ENCODE results near the gene EIF3J. TPM values are rescaled to one million over a fixed set of nuclear protein-coding genes. Genes with fewer than 3 reads are reported as not detected.
A peak's percentile ranks its signal among the peaks of the same experiment; 100 is the strongest.
"Not testable (repeated sequence)": the region's sequence is repeated elsewhere in the genome, so short reads cannot be mapped to it uniquely, and the experiment has no call there.

EIF3J gene
- total and polyA plus RNA-seq, 2 experiments from 2014 or later: 33.9 to 46.4 TPM

DNA sequence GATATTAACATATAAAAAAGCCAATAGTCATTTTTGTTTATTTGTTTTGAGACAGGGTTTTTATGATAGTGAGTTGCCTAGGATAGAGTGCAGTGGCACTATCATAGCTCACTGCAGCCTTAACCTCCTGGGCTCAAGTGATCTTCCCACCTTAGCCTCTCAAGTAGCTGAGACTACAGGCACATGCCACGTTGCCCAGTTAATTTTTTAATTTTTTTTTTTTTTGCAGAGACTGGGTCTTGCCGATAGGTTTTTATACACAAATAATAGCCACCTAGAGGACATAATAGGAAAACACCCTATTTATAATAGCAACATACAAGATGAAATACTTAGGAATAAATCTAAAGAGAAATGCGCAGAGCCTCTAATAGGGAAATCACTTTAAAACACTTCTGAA is 13.3 kb downstream of the EIF3J start:
- TF ChIP-seq, protein P1, sequence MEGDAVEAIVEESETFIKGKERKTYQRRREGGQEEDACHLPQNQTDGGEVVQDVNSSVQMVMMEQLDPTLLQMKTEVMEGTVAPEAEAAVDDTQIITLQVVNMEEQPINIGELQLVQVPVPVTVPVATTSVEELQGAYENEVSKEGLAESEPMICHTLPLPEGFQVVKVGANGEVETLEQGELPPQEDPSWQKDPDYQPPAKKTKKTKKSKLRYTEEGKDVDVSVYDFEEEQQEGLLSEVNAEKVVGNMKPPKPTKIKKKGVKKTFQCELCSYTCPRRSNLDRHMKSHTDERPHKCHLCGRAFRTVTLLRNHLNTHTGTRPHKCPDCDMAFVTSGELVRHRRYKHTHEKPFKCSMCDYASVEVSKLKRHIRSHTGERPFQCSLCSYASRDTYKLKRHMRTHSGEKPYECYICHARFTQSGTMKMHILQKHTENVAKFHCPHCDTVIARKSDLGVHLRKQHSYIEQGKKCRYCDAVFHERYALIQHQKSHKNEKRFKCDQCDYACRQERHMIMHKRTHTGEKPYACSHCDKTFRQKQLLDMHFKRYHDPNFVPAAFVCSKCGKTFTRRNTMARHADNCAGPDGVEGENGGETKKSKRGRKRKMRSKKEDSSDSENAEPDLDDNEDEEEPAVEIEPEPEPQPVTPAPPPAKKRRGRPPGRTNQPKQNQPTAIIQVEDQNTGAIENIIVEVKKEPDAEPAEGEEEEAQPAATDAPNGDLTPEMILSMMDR (IDR thresholded peaks at IDR 0.05; ENCODE audit: poor library complexity): peak; percentile 37
- no peak for TF ChIP-seq EZH2 (IDR thresholded peaks at IDR 0.05; ENCODE audit: borderline replicate concordance)
- 79% methylated on average over 3 of the region's 3 CpGs for WGBS (ENCODE audit: low lambda C conversion rate, missing lambda C conversion rate)
- H3K9me3 ChIP-seq (ENCODE audit: low read depth): no peaks in the 10 kb centered on the region
- no peak for DNase-seq (ENCODE audit: low spot score)
- no peaks in the 10 kb centered on the region for H3K9me2 ChIP-seq (replicated peaks; ENCODE audit: insufficient read depth)
- no peaks in the 10 kb centered on the region for H3K4me1 ChIP-seq (ENCODE audit: insufficient read depth)
- no peak overlapping the region for H2AFZ ChIP-seq
- H3K27me3 ChIP-seq: no peaks in the 10 kb centered on the region
- no peak overlapping the region for H3K4me3 ChIP-seq
- H3K79me2 ChIP-seq: peaks cover 70% of the 10 kb centered on the region
- no peaks in the 10 kb centered on the region for H3K36me3 ChIP-seq (replicated peaks; ENCODE audit: insufficient read depth, low read depth)
- no peak overlapping the region for H3K4me2 ChIP-seq
- peaks cover 21% of the 10 kb centered on the region for H4K20me1 ChIP-seq (ENCODE audit: insufficient read depth, poor library complexity, severe bottlenecking)
- H3K27ac ChIP-seq: no peak overlapping the region

DNA sequence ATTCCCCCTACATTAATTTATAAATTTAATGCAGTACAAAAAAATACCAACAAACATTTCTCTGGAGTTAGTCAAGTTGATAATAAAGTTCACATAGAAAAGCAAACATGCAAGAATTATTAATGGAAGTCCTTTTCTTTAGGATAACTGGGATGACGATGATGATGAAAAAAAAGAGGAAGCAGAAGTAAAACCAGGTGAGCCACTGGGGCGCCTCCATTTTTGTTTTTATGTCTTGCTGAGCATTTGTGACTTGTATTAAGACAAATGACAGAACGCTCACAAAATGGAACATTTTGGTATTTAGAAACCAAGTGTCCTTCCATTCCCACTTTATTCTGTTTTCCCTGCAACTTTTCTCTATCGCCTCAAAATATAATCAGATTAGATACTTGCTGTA is 13.8 kb downstream of the EIF3J start:
- Histone ChIP-seq H3K9me2 (replicated peaks; ENCODE audit: insufficient read depth) (no peaks in the 10 kb centered on the region), H4K20me1 (ENCODE audit: insufficient read depth, poor library complexity, severe bottlenecking) (peaks cover 16% of the 10 kb centered on the region), H3K36me3 (replicated peaks; ENCODE audit: insufficient read depth, low read depth) (no peaks in the 10 kb centered on the region), H3K4me2 (no peak overlapping the region), H3K27me3 (no peaks in the 10 kb centered on the region), H3K27ac (no peak overlapping the region), H3K9me3 (ENCODE audit: low read depth) (no peaks in the 10 kb centered on the region), H3K4me3 (no peak overlapping the region), H3K79me2 (peaks cover 65% of the 10 kb centered on the region), H2AFZ (no peak overlapping the region), H3K4me1 (ENCODE audit: insufficient read depth) (no peaks in the 10 kb centered on the region)
- TF ChIP-seq EZH2 (IDR thresholded peaks at IDR 0.05; ENCODE audit: borderline replicate concordance) (no peak), EZH2phosphoT487 (IDR thresholded peaks at IDR 0.05; ENCODE audit: low read depth, severe bottlenecking, unreplicated experiment) (no peak)
- TF ChIP-seq, protein P1 (IDR thresholded peaks at IDR 0.05; ENCODE audit: poor library complexity): no peak
- no peak for DNase-seq (ENCODE audit: low spot score)
- WGBS (ENCODE audit: low lambda C conversion rate, missing lambda C conversion rate): 96% methylated on average over 4 of the region's 4 CpGs

DNA sequence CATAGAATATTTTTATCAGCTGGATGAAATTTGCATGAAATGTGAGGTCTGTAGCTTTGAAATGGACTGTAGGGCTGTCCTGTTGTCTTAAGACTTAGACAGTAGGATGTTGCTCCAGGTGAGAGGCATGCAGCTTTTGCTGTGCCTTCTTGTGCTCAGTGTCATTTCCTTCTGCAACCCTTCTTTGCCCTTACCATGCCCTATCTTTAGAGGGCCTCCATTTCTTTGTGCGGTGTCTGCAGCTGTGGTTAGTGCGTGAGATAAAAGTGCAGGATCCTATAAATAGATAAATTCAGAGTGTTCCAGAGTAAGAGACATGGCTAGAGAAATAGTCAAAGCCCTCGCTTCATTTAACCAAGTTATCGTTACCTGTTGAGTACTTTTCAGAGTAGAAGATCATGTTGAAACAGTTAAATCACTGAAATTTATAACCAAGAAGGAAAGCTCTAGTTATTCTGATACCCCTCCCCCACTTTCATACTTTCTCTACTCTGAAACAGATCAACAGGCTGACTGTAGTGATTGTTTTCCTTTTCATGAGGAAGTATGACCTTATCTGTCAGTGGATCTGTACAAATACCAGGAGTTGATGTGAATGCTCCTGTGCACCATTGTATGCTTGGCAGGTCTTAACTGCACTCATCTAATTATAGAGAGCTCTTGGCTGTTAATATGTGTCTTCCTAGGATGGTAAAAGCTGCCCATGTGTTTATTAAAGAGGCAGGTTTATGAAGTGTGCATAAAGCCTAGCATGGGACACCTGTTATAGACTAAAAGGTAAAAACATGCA is 18.2 kb downstream of the EIF3J start:
- Histone ChIP-seq H3K9me2 (replicated peaks; ENCODE audit: insufficient read depth) (no peaks in the 10 kb centered on the region), H3K79me2 (peaks cover 30% of the 10 kb centered on the region), H3K27me3 (no peaks in the 10 kb centered on the region), H3K9me3 (ENCODE audit: low read depth) (no peaks in the 10 kb centered on the region), H3K27ac (no peak overlapping the region), H3K4me2 (no peak overlapping the region), H3K36me3 (replicated peaks; ENCODE audit: insufficient read depth, low read depth) (no peaks in the 10 kb centered on the region), H4K20me1 (ENCODE audit: insufficient read depth, poor library complexity, severe bottlenecking) (peaks cover under 1% of the 10 kb centered on the region), H2AFZ (no peak overlapping the region), H3K4me3 (no peak overlapping the region), H3K4me1 (ENCODE audit: insufficient read depth) (no peaks in the 10 kb centered on the region)
- 89% methylated on average over 4 of the region's 4 CpGs for WGBS (ENCODE audit: low lambda C conversion rate, missing lambda C conversion rate)
- no peak for TF ChIP-seq EZH2 (IDR thresholded peaks at IDR 0.05; ENCODE audit: borderline replicate concordance)
- TF ChIP-seq, protein P1 (IDR thresholded peaks at IDR 0.05; ENCODE audit: poor library complexity): no peak
- TF ChIP-seq EZH2phosphoT487 (IDR thresholded peaks at IDR 0.05; ENCODE audit: low read depth, severe bottlenecking, unreplicated experiment): no peak
- no peak for DNase-seq (ENCODE audit: low spot score)

DNA sequence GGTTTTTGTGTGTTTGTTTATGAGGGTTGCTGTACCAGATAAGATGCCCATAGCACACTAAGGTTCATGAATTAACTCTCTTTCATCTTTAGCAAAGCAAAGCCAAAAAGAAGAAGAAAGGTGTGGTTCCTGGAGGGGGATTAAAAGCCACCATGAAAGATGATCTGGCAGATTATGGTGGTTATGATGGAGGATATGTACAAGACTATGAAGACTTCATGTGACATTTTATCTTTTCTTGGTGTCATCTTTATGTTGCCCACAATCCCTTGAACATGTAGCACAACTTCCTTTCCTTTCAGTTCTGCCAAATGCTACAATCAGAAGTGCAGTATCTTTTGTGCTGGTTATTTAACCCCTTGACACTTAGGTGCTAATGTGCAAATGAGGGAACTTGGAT is 24.0 kb downstream of the EIF3J start:
- not testable (repeated sequence) for H4K20me1 ChIP-seq (ENCODE audit: insufficient read depth, poor library complexity, severe bottlenecking); H3K4me1 ChIP-seq (ENCODE audit: insufficient read depth); H3K9me2 ChIP-seq (replicated peaks; ENCODE audit: insufficient read depth); H3K79me2 ChIP-seq; H3K27ac ChIP-seq; H3K27me3 ChIP-seq; H3K36me3 ChIP-seq (replicated peaks; ENCODE audit: insufficient read depth, low read depth); H3K4me3 ChIP-seq; H3K9me3 ChIP-seq (ENCODE audit: low read depth); DNase-seq (ENCODE audit: low spot score); H3K4me2 ChIP-seq; H2AFZ ChIP-seq
